Right lobe of liver (tissue), 6 donors: Measurements from ENCODE around the gene ELFN1. TPM values are rescaled to one million over a fixed set of nuclear protein-coding genes. Genes with fewer than 3 reads are reported as not detected.
A peak's percentile ranks its signal among the peaks of the same experiment; 100 is the strongest.

Experiments used
- ATAC-seq, 4 donors: fragments of 200-7000 bp; cut with Tn5 transposase; one replicate each; pipeline ENCODE4 v1.9.1; 2020; ENCODE audit warnings: mild to moderate bottlenecking in 4 of 4, moderate library complexity in 4 of 4
- DNase-seq, 3 donors: peaks; one replicate each; pipeline ENCODE4 v3.0.0-alpha.2; 2020
- H3K27ac ChIP-seq, 3 donors: fragments of 200-600 bp; one replicate each; pipeline ENCODE4 v1.8.0; 2022
- H3K27me3 ChIP-seq, 2 donors: fragments of 200-600 bp; one replicate each; pipeline ENCODE4 v1.8.0; 2022
- H3K36me3 ChIP-seq, 4 donors: fragments of 200-600 bp; sonication (generic) in 1 of 4; one replicate each; pipeline versions ENCODE4 v1.5.1 to v1.8.0; 2017 to 2022; ENCODE audit warnings: control low read depth in 1 of 4
- H3K4me1 ChIP-seq, 4 donors: fragments of 200-600 bp; sonication (generic) in 1 of 4; one replicate each; pipeline versions ENCODE4 v1.5.1 to v1.8.0; 2017 to 2022; ENCODE audit warnings: control low read depth in 1 of 4
- H3K4me3 ChIP-seq, 3 donors: fragments of 200-600 bp; one replicate each; pipeline ENCODE4 v1.8.0; 2022
- H3K9me3 ChIP-seq, 4 donors: fragments of 200-600 bp; sonication (generic) in 1 of 4; one replicate each; pipeline versions ENCODE4 v1.5.1 to v1.8.0; 2017 to 2022; ENCODE audit warnings: control low read depth in 1 of 4
- POLR2A ChIP-seq: fragments of 450-650 bp; IDR thresholded peaks from one replicate; pipeline ENCODE4 v1.6.1; 2017; ENCODE audit warnings: antibody characterized with exemption, mild to moderate bottlenecking
- WGBS: methylation state at CpG from one replicate; pipeline ENCODE4 v1.1.6; 2018; ENCODE audit warnings: low coverage, low lambda C conversion rate; ENCODE audit not compliant: insufficient coverage; ENCODE audit errors: missing lambda C conversion rate; 5-methylcytosine and 5-hydroxymethylcytosine counted together
- intact Hi-C, 2 donors: fragments of 100-400 bp; cut with DNase I; formaldehyde crosslinking; loops; one replicate each; pipeline versions ENCODE4 v1.11.2 to v1.14.1; 2022
- total RNA-seq, 6 experiments: library from RNA; depleted of rRNA in 2 of 6; stranded (reverse); fragments of >200 nt in 2 of 6; fragmentation: NEBNext Ultra II Directional in 3 of 6; extraction: Animal tissue kit (Norgen Biotek cat#: 25700) in 3 of 6; gene quantifications; one replicate each; pipeline versions ENCODE4 v1.1.0 to v1.2.4, GENCODE V29; 2016 to 2023
- TF ChIP-seq, protein P1 (sequence below), 4 donors: fragments of 200-600 bp in 3 of 4; fragments of 450-650 bp in 1 of 4; IDR thresholded peaks; one replicate each; pipeline versions ENCODE4 v1.5.1 to v1.8.0; 2016 to 2022; ENCODE audit warnings: antibody characterized with exemption in 4 of 4, mild to moderate bottlenecking in 2 of 4
- donor health status: DM: no; HTN: yes; CAD: no.
- donor health status: DM: no; HTN: no; CAD: no.
- donor health status: DM: no; HTN: no; CAD: no.
- donor health status: DM: no; HTN: yes; CAD: no.
- donor health status: DM: no; HTN: yes; CAD: no.

Gene ELFN1
- total RNA-seq, 6 experiments from 2014 or later, result 5.4 to 13.0 (median 7.5) TPM

GRCh38 chr7:1654738-1655475 is 15.2 kb upstream of the ELFN1 start:
- no peak overlapping the region for H3K4me3 ChIP-seq
- no peaks in the 10 kb centered on the region for H3K27me3 ChIP-seq
- no peak overlapping the region for H3K27ac ChIP-seq
- WGBS, result 91% methylated on average over 17 of the region's 32 CpGs
- no peak for ATAC-seq
- H3K9me3 ChIP-seq, result no peaks in the 10 kb centered on the region
- intact Hi-C loops, result no loop called here
- TF ChIP-seq, protein P1, sequence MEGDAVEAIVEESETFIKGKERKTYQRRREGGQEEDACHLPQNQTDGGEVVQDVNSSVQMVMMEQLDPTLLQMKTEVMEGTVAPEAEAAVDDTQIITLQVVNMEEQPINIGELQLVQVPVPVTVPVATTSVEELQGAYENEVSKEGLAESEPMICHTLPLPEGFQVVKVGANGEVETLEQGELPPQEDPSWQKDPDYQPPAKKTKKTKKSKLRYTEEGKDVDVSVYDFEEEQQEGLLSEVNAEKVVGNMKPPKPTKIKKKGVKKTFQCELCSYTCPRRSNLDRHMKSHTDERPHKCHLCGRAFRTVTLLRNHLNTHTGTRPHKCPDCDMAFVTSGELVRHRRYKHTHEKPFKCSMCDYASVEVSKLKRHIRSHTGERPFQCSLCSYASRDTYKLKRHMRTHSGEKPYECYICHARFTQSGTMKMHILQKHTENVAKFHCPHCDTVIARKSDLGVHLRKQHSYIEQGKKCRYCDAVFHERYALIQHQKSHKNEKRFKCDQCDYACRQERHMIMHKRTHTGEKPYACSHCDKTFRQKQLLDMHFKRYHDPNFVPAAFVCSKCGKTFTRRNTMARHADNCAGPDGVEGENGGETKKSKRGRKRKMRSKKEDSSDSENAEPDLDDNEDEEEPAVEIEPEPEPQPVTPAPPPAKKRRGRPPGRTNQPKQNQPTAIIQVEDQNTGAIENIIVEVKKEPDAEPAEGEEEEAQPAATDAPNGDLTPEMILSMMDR (IDR thresholded peaks at IDR 0.05), result no peak
- no peaks in the 10 kb centered on the region for H3K36me3 ChIP-seq
- DNase-seq, result no peak
- H3K4me1 ChIP-seq, result no peaks in the 10 kb centered on the region

- intact Hi-C loops, result no loop called here
- TF ChIP-seq, protein P1 (IDR thresholded peaks at IDR 0.05), result no peak
- TF ChIP-seq POLR2A, result no peak
- no peak overlapping the region for H3K4me3 ChIP-seq
- ATAC-seq (no peak), DNase-seq (no peak)
- H3K27ac ChIP-seq, result no peak overlapping the region
- H3K36me3 ChIP-seq, result no peaks in the 10 kb centered on the region
- no peaks in the 10 kb centered on the region for H3K9me3 ChIP-seq
- no peaks in the 10 kb centered on the region for H3K27me3 ChIP-seq
- whole genome bisulfite sequencing, result 65% methylated on average over 8 of the region's 8 CpGs
- H3K4me1 ChIP-seq, result peaks cover 0 to 6% (median 3%) of the 10 kb centered on the region in 4 donors
These were observed 10.4 kb upstream of the ELFN1 start for GRCh38 chr7:1659696-1660095.

DNA sequence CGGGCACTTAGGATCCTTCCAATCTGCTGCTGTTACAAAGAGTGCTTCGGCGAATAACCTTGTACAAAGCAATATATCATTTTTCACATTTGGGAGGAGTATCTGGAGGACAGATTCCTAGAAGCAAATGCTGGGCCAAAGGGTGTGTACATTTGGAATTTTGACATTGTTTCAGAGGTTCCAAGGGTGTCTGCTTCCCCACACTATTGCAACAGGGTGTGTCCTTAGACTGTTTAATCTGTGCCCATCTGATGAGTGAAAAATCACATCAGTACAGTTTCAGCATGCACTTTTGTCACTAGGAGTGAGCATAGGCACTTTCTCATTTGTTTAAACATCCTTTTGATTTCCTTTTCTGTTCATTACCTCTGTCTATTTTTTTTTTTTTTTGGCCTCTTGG is 8.6 kb upstream of the ELFN1 start:
- no peaks in the 10 kb centered on the region for H3K36me3 ChIP-seq
- H3K9me3 ChIP-seq, result no peaks in the 10 kb centered on the region
- peaks cover 0 to 12% (median 4%) of the 10 kb centered on the region in 4 donors for H3K4me1 ChIP-seq
- WGBS, result 87% methylated on average over 3 of the region's 3 CpGs
- H3K27me3 ChIP-seq, result no peaks in the 10 kb centered on the region
- intact Hi-C loops, result no loop called here
- DNase-seq (peak in 1 of 3 donors; percentile 1), ATAC-seq (no peak)
- H3K27ac ChIP-seq, result no peak overlapping the region
- H3K4me3 ChIP-seq, result no peak overlapping the region
- TF ChIP-seq POLR2A, result no peak
- TF ChIP-seq, protein P1 (IDR thresholded peaks at IDR 0.05), result no peak

GRCh38 chr7:1662101-1662500 is 8.0 kb upstream of the ELFN1 start:
- no peak for TF ChIP-seq POLR2A
- TF ChIP-seq, protein P1 (IDR thresholded peaks at IDR 0.05), result no peak
- H3K27ac ChIP-seq, result no peak overlapping the region
- no peaks in the 10 kb centered on the region for H3K36me3 ChIP-seq
- H3K4me1 ChIP-seq, result peaks cover 0 to 18% (median 4%) of the 10 kb centered on the region in 4 donors
- no peaks in the 10 kb centered on the region for H3K9me3 ChIP-seq
- H3K27me3 ChIP-seq, result no peaks in the 10 kb centered on the region
- DNase-seq, result peak in 2 of 3 donors; percentile 22 to 29
- no peak for ATAC-seq
- no peak overlapping the region for H3K4me3 ChIP-seq
- intact Hi-C loops, result no loop called here
- 43% methylated on average over 3 of the region's 3 CpGs for WGBS
